Brain microvascular endothelial cell (primary cell): ENCODE measurements around the gene TVP23C.
A peak's percentile ranks its signal among the peaks of the same experiment; 100 is the strongest.
"Not testable (repeated sequence)": the region's sequence is repeated elsewhere in the genome, so short reads cannot be mapped to it uniquely, and the experiment has no call there.

ENCODE experiments used
- DNase-seq: peaks from one replicate; pipeline ENCODE4 v3.0.0-alpha.2; 2020
- H3K27ac ChIP-seq: fragments of 250-450 bp; sonication (Bioruptor Pico); 2 replicates; pipeline ENCODE4 v1.5.1; 2020; ENCODE audit warnings: mild to moderate bottlenecking, moderate library complexity
- H3K27me3 ChIP-seq: fragments of 250-450 bp; sonication (Bioruptor Pico); replicated peaks from 2 replicates; pipeline ENCODE4 v1.5.1; 2020; ENCODE audit warnings: mild to moderate bottlenecking
- H3K36me3 ChIP-seq: fragments of 250-450 bp; sonication (Bioruptor Pico); replicated peaks from 2 replicates; pipeline ENCODE4 v1.5.1; 2020; ENCODE audit warnings: mild to moderate bottlenecking
- H3K4me3 ChIP-seq: 2 replicates; pipeline ENCODE4 v1.5.1; 2011; ENCODE audit warnings: low read depth, mild to moderate bottlenecking, control low read depth, low read length, moderate library complexity
- in situ Hi-C: cut with HindIII; loops from 2 replicates; pipeline ENCODE4 v1.10.0; 2017; ENCODE audit warnings: low sequenced_read_pairs, low pct_ligation_motif_present
- TF ChIP-seq, protein P1 (sequence below): IDR thresholded peaks from 2 replicates; pipeline ENCODE4 v1.5.1; 2011; ENCODE audit warnings: low read depth, mild to moderate bottlenecking, moderate library complexity, low read length, control low read depth, inconsistent platforms; ENCODE audit errors: missing control alignments

Gene TVP23C

DNA sequence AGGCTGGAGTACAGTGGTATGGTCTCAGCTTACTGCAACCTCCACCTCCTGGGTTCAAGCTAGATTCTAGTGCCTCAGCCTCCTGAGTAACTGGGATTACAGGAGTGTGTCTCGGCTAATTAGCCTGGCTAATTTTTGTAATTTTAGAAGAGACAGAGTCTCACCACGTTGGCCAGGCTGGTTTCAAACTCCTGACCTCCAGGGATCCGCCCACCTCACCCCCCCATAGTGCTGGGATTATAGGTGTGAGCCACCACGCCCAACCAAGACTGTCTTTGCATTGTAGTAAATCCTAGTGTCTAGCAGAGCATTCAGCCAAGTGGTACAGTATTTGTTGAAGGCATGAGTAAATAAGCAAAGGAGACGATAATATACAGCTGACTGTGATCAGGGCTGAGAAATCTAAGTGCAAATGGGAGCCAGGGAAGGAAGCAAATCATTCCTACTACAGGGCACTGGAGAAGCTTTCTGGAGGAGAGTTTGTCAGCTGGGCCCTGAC lies 5.9 kb downstream of the TVP23C start:
- DNase-seq, H3K27ac ChIP-seq, H3K27me3 ChIP-seq, H3K36me3 ChIP-seq, in situ Hi-C loops, H3K4me3 ChIP-seq: not testable (repeated sequence)

DNA sequence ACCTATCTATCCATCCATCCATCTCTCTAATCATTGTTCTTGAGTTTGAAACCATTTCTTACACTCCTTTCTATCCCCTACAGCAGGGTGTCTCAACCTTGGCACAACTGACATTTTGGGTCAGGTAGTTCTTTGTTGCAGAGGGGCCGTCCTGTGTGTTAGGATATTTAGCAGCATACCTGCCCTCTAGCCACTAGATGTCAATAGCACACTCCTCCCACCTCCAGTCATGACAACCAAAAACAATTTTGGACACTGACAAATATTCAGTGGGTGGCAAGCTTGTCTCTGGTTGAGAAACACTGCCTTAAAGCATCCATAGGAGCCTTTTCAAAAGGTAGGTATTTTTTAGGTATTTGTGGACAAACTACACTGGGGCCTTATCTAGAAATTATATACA lies 10.4 kb downstream of the TVP23C start:
- DNase-seq, H3K4me3 ChIP-seq, in situ Hi-C loops, H3K27ac ChIP-seq, H3K27me3 ChIP-seq, H3K36me3 ChIP-seq: not testable (repeated sequence)

DNA sequence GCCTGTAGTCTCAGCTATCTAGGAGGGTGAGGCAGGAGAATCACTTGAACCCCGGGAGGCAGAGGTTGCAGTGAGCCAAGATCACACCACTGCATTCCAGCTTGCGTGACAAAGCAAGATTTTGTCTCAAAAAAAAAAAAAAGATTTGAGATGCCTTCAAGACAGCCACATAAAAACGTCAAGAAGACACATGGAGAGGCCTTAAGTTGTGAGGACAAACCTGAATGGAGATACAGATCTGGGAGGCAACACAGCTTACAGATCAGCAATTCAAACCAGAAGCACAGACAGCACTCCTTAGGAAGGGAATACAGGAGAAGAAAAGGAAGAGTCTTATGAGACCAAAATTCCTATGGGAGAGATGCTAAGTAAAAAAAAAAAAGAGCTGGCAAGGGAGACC lies 13.7 kb downstream of the TVP23C start:
- H3K27ac ChIP-seq, H3K36me3 ChIP-seq, in situ Hi-C loops, H3K27me3 ChIP-seq, H3K4me3 ChIP-seq, DNase-seq: not testable (repeated sequence)

DNA sequence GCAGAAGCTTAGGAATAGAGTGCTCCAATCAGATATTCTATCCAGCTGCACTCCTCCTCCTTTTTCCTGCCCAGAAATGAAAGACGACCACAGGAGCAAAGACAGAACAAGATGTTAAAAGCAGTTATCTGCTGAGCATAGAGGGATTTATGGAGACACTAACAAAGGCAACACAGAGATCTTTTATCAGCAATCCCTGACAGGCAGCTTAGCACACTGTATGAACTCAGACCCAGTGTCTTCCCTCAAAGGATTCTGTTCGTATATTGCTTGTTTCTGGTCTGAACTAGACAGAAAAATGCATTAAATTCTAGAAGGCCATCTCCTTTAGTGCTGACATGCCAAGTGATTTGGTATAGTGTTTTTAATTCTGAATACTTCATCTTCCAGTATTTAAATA lies 16.7 kb downstream of the TVP23C start:
- DNase-seq = not testable (repeated sequence)

DNA sequence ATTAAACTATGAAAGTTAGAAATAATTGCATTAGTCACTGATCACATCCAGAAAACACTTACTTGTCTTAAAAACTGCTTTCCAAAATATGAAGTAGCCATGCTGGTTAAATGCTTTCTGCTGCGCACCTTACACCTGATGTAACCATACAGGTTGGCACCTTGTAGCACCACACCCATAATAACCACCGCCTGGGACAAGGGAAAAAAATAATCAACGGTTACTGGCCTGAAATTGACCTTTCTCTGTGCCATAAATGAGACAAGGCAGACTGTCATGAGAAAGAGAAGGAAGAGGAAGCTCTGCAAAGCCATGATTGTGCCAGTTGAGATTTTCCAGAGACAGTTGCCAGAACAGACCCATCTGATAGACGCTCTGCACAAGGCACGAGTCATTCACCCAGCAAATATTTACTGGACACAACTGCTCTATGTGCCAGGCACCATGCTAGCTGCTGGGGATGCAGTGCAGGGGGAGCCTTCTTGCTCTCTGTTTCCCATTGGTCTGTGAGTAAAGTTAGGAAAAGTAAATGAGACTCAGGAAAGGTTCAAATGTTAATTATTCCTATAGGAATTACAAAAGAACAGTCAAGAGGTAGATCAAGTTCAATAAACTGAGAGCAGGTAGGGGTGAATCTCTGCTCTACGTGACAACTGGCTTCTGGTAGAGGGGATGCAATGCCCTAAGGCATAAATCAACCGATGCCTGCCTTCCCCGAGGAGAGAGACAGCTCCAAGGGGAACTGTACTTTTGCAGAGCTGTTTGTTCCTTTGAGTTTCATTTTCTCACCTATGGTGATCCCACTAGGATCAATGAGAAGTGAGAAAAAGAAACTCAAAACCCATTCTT lies 22.7 kb downstream of the TVP23C start:
- H3K27ac ChIP-seq, H3K4me3 ChIP-seq, H3K27me3 ChIP-seq, in situ Hi-C loops, H3K36me3 ChIP-seq, DNase-seq: not testable (repeated sequence)

More for the DNA sequence above, 16.7 kb downstream of the TVP23C start:
- in situ Hi-C loops, H3K36me3 ChIP-seq, H3K27ac ChIP-seq, H3K27me3 ChIP-seq, H3K4me3 ChIP-seq: not testable (repeated sequence)

DNA sequence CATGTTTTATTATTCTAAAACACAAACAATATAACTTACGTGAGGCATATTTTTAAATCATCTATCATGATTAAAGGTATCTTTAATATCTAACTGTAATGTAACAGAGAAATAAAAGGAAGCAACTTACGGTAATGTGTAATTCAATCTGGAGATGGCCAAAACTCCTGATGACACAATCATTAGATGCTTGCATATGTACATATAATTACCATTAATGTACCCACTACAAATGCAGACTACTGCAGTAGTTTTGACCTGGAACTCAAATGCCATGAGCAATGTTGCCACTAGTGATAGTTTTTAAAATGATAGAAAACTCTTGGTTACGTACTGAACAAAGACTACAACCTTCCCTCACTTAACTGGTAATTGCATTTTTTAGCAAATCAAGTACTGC lies 30.2 kb downstream of the TVP23C start:
- H3K4me3 ChIP-seq, H3K36me3 ChIP-seq, H3K27me3 ChIP-seq, H3K27ac ChIP-seq, DNase-seq, in situ Hi-C loops: not testable (repeated sequence)

DNA sequence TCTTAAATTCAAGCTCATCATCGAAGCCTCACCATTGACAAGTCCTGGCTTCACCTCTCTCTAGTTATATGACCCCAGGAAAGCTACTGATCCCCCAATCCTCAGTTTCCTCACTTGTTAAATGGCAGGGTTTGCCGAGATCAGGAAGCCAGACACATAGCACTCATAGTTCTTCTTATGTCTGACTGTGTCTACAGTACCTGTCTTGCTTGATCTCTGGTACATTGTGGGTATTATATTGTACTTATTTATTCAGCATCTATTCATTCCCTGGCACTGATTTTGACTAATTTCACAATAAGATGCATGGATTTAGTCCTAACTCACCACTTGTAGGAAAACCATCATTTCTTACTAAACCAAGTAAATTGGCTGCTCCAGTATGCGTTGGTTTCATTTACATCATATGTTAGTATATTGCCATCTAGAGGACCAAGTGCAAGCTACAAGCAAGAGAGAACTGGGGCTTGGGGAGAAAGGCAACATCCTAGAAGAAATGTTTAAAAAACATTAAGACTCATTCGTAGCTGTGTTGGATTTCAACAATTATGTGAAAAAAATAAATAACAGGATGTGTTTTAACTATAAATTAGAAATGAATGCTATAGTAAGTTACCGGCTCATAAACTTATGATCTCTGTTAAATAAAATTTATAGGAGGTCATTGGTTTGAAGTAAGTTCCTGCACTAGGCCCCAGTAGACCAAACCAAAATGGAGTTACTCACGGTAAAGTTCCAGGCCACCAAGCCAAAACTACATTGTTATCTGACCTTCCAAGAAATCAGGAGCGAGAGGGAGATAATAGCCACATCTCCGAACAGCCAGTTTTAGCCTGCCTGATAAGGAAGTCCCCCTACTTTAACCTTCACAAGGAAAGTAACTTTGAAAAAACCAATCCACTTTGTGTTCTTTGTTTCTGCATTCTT lies 36.7 kb downstream of the TVP23C start:
- H3K36me3 ChIP-seq, H3K27me3 ChIP-seq, H3K4me3 ChIP-seq, in situ Hi-C loops, H3K27ac ChIP-seq: not testable (repeated sequence)
- DNase-seq = peak; percentile 68
- TF ChIP-seq, protein P1, sequence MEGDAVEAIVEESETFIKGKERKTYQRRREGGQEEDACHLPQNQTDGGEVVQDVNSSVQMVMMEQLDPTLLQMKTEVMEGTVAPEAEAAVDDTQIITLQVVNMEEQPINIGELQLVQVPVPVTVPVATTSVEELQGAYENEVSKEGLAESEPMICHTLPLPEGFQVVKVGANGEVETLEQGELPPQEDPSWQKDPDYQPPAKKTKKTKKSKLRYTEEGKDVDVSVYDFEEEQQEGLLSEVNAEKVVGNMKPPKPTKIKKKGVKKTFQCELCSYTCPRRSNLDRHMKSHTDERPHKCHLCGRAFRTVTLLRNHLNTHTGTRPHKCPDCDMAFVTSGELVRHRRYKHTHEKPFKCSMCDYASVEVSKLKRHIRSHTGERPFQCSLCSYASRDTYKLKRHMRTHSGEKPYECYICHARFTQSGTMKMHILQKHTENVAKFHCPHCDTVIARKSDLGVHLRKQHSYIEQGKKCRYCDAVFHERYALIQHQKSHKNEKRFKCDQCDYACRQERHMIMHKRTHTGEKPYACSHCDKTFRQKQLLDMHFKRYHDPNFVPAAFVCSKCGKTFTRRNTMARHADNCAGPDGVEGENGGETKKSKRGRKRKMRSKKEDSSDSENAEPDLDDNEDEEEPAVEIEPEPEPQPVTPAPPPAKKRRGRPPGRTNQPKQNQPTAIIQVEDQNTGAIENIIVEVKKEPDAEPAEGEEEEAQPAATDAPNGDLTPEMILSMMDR = peak; percentile 51

DNA sequence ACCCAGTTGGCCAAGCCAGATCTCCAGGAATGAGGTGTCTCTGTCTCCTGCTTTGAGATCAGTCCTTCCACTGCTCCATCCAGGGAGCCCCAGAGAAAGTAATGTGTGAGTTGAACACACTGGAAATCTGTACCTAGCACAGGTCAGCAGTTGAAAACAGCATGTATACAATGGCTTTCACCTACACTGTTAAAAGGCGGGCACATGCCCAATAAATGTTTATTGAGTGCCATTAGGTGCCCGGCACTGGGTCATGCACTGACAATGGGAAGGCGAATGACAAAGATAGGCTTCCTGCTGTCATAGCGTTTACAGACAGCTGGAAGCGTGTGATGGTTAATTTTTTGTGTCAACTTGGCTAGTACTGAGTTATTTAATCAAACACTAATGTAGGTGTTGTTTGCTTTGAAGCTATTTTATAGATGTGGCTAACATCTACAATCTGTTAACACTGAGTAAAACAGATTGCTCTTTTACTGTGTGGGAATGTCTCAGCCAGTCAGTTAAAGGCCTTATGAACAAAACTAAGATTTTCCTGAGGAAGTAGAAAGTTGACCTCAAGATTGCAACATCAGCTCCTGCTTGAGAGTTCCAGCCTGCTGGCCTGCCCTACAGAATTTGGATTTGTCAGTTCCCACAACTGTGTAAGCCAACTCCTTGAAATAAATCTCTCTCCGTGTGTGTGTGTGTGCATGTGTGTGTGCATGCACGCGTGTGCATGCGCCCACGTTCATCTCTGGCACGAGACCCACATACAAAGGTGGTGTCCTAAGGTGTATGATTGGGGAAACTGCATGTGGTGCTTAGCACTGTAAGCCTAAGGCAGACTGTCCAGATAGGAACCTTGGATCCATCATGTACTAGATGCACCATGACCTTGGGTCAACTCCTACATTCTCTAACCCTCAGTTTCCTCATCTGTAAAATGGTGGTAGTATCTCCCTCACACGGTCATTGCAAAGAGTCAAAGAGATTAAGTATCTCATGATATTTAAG lies 38.0 kb downstream of the TVP23C start:
- H3K27me3 ChIP-seq, in situ Hi-C loops, H3K4me3 ChIP-seq, H3K27ac ChIP-seq, H3K36me3 ChIP-seq: not testable (repeated sequence)
- peak; percentile 45 for DNase-seq
